Esophagus squamous epithelium (tissue), 4 donors: ENCODE data around the gene NCKAP5.

Source experiments
- CTCF ChIP-seq, 6 experiments: fragments of 450-650 bp in 4 of 6; fragments of 200-600 bp in 2 of 6; sonication (generic) in 2 of 6; IDR thresholded peaks; one replicate each; pipeline ENCODE4 v1.5.1; 2016 to 2019; ENCODE audit warnings: antibody characterized with exemption in 6 of 6, mild to moderate bottlenecking in 4 of 6, moderate library complexity in 4 of 6
- POLR2A ChIP-seq, 4 donors: fragments of 450-650 bp; IDR thresholded peaks; one replicate each; pipeline ENCODE4 v1.6.1; 2017; ENCODE audit warnings: antibody characterized with exemption in 4 of 4, mild to moderate bottlenecking in 4 of 4, moderate library complexity in 3 of 4

GRCh38 chr2:133218204-133218603, 350.1 kb downstream of the NCKAP5 start:
- TF ChIP-seq CTCF (IDR thresholded peaks at IDR 0.05): no peak
- TF ChIP-seq POLR2A (IDR thresholded peaks at IDR 0.05): no peak
